HepG2 (cell line): ENCODE measurements around the gene TRERF1. TPM values are rescaled to one million over a fixed set of nuclear protein-coding genes. Genes with fewer than 3 reads are reported as not detected.
A peak's percentile ranks its signal among the peaks of the same experiment; 100 is the strongest.

Experiments
- ATAC-seq: fragments of 200-7000 bp; cut with Tn5 transposase; 3 replicates; pipeline ENCODE4 v1.9.1; 2020; ENCODE audit warnings: mild to moderate bottlenecking, moderate library complexity
- BruUV-seq: library from RNA; stranded (reverse); fragments of 400-500 nt; replicated peaks from 2 replicates; lab custom pipeline; 2021; lab: Mats Ljungman, UMichigan
- CTCF ChIA-PET: fragments of 300-600 bp; formaldehyde crosslinking; extraction: SDS; loops from one replicate; lab custom pipeline; 2021; ENCODE audit warnings: low total read pairs, inconsistent platforms, low intra/inter-chr PET ratio; lab: Yijun Ruan, JAX
- POLR2A ChIA-PET: fragments of 350-600 bp; sonication (Branson Sonifier 250); formaldehyde crosslinking; loops from one replicate; lab custom pipeline; 2020; ENCODE audit warnings: antibody characterized with exemption, inconsistent platforms; lab: Yijun Ruan, JAX
- DNase-seq: peaks from one replicate; pipeline ENCODE4 v3.0.0-alpha.2; 2015; ENCODE audit warnings: low spot score
- FAIRE-seq: peaks from 3 replicates; lab custom pipeline; 2011; peaks lifted over from hg19 to GRCh38; lab: Jason Lieb, UNC
- H2AFZ ChIP-seq: one replicate; pipeline ENCODE4 v1.6.1; 2011; ENCODE audit warnings: low read length, inconsistent platforms
- H3K27ac ChIP-seq: fragments of 300-600 bp; 3 replicates; pipeline ENCODE4 v1.8.0; 2011; ENCODE audit warnings: mixed run types, mild to moderate bottlenecking, mixed read lengths, low read length, inconsistent platforms; ENCODE audit not compliant: insufficient read depth; ENCODE audit errors: extremely low read length
- H3K27me3 ChIP-seq, 2 experiments: fragments of 200-600 bp in 1 of 2; 2 replicates in 1 of 2; 3 replicates in 1 of 2; pipeline versions ENCODE4 v1.6.0 to v1.8.0; 2011; ENCODE audit warnings: low read length in 2 of 2, mild to moderate bottlenecking in 2 of 2, moderate library complexity in 2 of 2, inconsistent platforms in 1 of 2; ENCODE audit not compliant: insufficient read depth in 2 of 2, control insufficient read depth in 1 of 2
- H3K36me3 ChIP-seq, 2 experiments: fragments of 200-600 bp in 1 of 2; replicated peaks in 1 of 2; 2 replicates in 1 of 2; 3 replicates in 1 of 2; pipeline versions ENCODE4 v1.5.1 to v1.8.0; 2011; ENCODE audit warnings: low read length in 2 of 2, inconsistent platforms in 1 of 2; ENCODE audit not compliant: insufficient read depth in 2 of 2, control insufficient read depth in 1 of 2
- H3K4me1 ChIP-seq: 2 replicates; pipeline ENCODE4 v1.5.1; 2012; ENCODE audit warnings: low read length, inconsistent platforms; ENCODE audit not compliant: insufficient read depth
- H3K4me2 ChIP-seq: 2 replicates; pipeline ENCODE4 v1.6.0; 2011; ENCODE audit warnings: low read depth, low read length, inconsistent platforms
- H3K4me3 ChIP-seq, 3 experiments: fragments of 200-600 bp in 1 of 3; sonication (generic), shearing (Covaris generic) in 1 of 3; replicated peaks in 1 of 3; 2 replicates each; pipeline ENCODE4 v1.5.1; 2011 to 2016; ENCODE audit warnings: low read length in 3 of 3, inconsistent platforms in 2 of 3, low read depth in 2 of 3, mild to moderate bottlenecking in 2 of 3, control low read depth in 1 of 3, mixed read lengths in 1 of 3; ENCODE audit not compliant: insufficient read depth in 1 of 3
- H3K79me2 ChIP-seq: one replicate; pipeline ENCODE4 v1.6.1; 2011; ENCODE audit warnings: low read length, inconsistent platforms; ENCODE audit not compliant: insufficient read depth
- H3K9ac ChIP-seq: 2 replicates; pipeline ENCODE4 v1.6.0; 2011; ENCODE audit warnings: mild to moderate bottlenecking, low read depth, low read length, inconsistent platforms; ENCODE audit not compliant: insufficient read depth
- H3K9me3 ChIP-seq: 2 replicates; pipeline ENCODE4 v1.5.1; 2012; ENCODE audit warnings: mild to moderate bottlenecking, low read length
- H4K20me1 ChIP-seq: 2 replicates; pipeline ENCODE4 v1.6.0; 2011; ENCODE audit warnings: inconsistent platforms, mild to moderate bottlenecking, low read length, moderate library complexity; ENCODE audit not compliant: insufficient read depth
- CCAR2 ChIP-seq: fragments of 200-400 bp; formaldehyde crosslinking; optimal IDR thresholded peaks from 2 replicates; pipeline ENCODE3; 2018; ENCODE audit warnings: low read depth, mild to moderate bottlenecking, low read length, moderate library complexity
- LCORL ChIP-seq, 2 experiments: fragments of 450-650 bp in 1 of 2; sonication (generic) in 1 of 2; formaldehyde crosslinking in 1 of 2; IDR thresholded peaks; 2 replicates each; pipeline versions ENCODE4 v1.5.0 to v1.6.1; 2017 to 2020; ENCODE audit warnings: antibody characterized with exemption in 1 of 2, missing genetic modification reagents in 1 of 2
- NFE2 ChIP-seq: sonication (generic); formaldehyde crosslinking; IDR thresholded peaks from 2 replicates; pipeline ENCODE4 v1.4.0; 2020; ENCODE audit warnings: missing genetic modification reagents
- NFIC ChIP-seq: IDR thresholded peaks from 2 replicates; pipeline ENCODE4 v1.6.1; 2012; ENCODE audit warnings: mild to moderate bottlenecking, low read length, inconsistent platforms
- POLR2A ChIP-seq, 2 experiments: IDR thresholded peaks; 2 replicates each; pipeline ENCODE4 v1.6.1; 2011; ENCODE audit warnings: low read depth in 2 of 2, low read length in 2 of 2, mild to moderate bottlenecking in 1 of 2, moderate library complexity in 1 of 2; ENCODE audit not compliant: insufficient read depth in 1 of 2
- TOE1 ChIP-seq: sonication (generic); formaldehyde crosslinking; IDR thresholded peaks from 2 replicates; pipeline ENCODE4 v1.4.0; 2020; ENCODE audit warnings: mild to moderate bottlenecking, missing genetic modification reagents
- ZNF3 ChIP-seq: IDR thresholded peaks from 2 replicates; pipeline ENCODE4 v1.7.0; 2017; ENCODE audit warnings: inconsistent platforms
- ZNF33A ChIP-seq: sonication (generic); formaldehyde crosslinking; IDR thresholded peaks from 2 replicates; pipeline ENCODE4 v1.5.1; 2020; ENCODE audit warnings: missing genetic modification reagents, mild to moderate bottlenecking, moderate library complexity, borderline replicate concordance
- ZNF354B ChIP-seq: sonication (generic); formaldehyde crosslinking; IDR thresholded peaks from 2 replicates; pipeline ENCODE4 v1.8.0; 2022; ENCODE audit warnings: mild to moderate bottlenecking, missing genetic modification reagents
- ZNF781 ChIP-seq: sonication (generic); formaldehyde crosslinking; IDR thresholded peaks from 2 replicates; pipeline ENCODE4 v1.5.1; 2020; ENCODE audit warnings: borderline replicate concordance, mild to moderate bottlenecking, missing genetic modification reagents; ENCODE audit errors: not compliant biosample characterization
- WGBS: methylation state at CpG from one replicate; pipeline ENCODE4 v1.1.6; 2017; ENCODE audit warnings: low lambda C conversion rate; 5-methylcytosine and 5-hydroxymethylcytosine counted together
- in situ Hi-C: cut with HindIII; loops from 2 replicates; pipeline ENCODE4 v1.10.0; 2017; ENCODE audit warnings: low pct_unique_long_range_greater_than_20kb; ENCODE audit not compliant: extremely low pct_ligation_motif_present
- intact Hi-C: fragments of 100-400 bp; cut with micrococcal nuclease; formaldehyde crosslinking; loops from one replicate; pipeline ENCODE4 v1.10.0; 2022; ENCODE audit not compliant: unreplicated experiment
- polyA plus RNA-seq, 8 experiments: library from polyadenylated mRNA; depleted of rRNA in 3 of 8; stranded (reverse) in 7 of 8; unstranded in 1 of 8; fragments of >200 nt; fragmentation: Illumina TruSeq in 4 of 8; extraction: Trizol in 4 of 8; gene quantifications; 2 replicates each; pipeline versions ENCODE4 v1.2.1 to v1.2.3, GENCODE V29; 2011 to 2016; ENCODE audit warnings: low read depth in 4 of 8, missing spikeins in 1 of 8, mixed read lengths in 1 of 8; ENCODE audit not compliant: insufficient read depth in 1 of 8
- total RNA-seq, 5 experiments: library from RNA; depleted of rRNA; stranded (reverse); fragments of >200 nt; fragmentation: Illumina TruSeq; extraction: Trizol; gene quantifications; 2 replicates each; pipeline ENCODE4 v1.2.3, GENCODE V29; 2016; ENCODE audit warnings: low read depth in 1 of 5
- TF ChIP-seq, protein P1 (sequence below), 2 experiments: sonication (generic) in 1 of 2; formaldehyde crosslinking in 1 of 2; IDR thresholded peaks; 2 replicates each; pipeline versions ENCODE4 v1.4.0 to v1.6.1; 2016 to 2020; ENCODE audit warnings: borderline replicate concordance in 1 of 2, low read depth in 1 of 2, mild to moderate bottlenecking in 1 of 2, missing genetic modification reagents in 1 of 2
- TF ChIP-seq, protein P2 (sequence below): sonication (generic); formaldehyde crosslinking; IDR thresholded peaks from 2 replicates; pipeline ENCODE4 v1.5.1; 2020; ENCODE audit warnings: mild to moderate bottlenecking, missing genetic modification reagents

TRERF1 gene
- total and polyA plus RNA-seq, 2 of the 13 experiments (the other 11 are each of a cell fraction or from before 2014, with no cell fraction given), result 0.02 TPM; not detected in 1

DNA sequence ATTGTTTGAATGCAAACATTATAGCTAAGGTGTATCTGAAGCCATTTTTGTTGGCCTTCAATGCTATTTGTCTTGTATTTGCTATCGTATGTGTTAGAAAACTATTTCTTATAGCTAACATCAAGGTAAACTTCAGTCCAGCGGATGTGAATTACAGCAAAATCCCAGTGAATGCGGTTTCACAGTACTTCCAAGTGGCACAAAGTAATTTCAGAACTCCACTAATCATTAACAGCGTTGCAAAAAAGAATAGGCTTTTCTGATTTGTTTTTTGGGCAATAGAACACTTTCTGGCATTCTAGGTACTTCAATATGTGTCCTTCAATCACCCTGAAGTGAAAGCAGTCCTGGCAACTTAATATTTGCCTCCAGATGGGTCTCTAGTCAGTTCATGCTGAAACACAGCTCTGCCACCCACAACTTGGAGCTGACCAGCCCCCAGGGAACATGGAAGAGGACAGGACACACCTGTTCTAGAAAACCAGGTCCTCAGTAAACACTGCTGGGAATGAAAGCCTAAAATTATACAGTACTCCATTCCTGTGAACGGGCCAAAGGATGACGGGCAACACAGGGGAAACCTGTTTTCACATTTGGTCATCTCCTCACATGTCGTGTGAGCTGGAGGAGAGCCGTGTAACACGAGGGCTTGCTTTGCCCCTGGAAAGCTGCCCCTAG, 224.4 kb downstream of the TRERF1 start (continued):
- TF ChIP-seq, protein P1, sequence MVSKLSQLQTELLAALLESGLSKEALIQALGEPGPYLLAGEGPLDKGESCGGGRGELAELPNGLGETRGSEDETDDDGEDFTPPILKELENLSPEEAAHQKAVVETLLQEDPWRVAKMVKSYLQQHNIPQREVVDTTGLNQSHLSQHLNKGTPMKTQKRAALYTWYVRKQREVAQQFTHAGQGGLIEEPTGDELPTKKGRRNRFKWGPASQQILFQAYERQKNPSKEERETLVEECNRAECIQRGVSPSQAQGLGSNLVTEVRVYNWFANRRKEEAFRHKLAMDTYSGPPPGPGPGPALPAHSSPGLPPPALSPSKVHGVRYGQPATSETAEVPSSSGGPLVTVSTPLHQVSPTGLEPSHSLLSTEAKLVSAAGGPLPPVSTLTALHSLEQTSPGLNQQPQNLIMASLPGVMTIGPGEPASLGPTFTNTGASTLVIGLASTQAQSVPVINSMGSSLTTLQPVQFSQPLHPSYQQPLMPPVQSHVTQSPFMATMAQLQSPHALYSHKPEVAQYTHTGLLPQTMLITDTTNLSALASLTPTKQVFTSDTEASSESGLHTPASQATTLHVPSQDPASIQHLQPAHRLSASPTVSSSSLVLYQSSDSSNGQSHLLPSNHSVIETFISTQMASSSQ (IDR thresholded peaks at IDR 0.05; ENCODE audit: low read depth), result no peak
- TF ChIP-seq, protein P1 (CRISPR knock-in tag; IDR thresholded peaks at IDR 0.05; ENCODE audit: borderline replicate concordance), result peak; percentile 49; the same call in 1 of the 2 replicates

DNA sequence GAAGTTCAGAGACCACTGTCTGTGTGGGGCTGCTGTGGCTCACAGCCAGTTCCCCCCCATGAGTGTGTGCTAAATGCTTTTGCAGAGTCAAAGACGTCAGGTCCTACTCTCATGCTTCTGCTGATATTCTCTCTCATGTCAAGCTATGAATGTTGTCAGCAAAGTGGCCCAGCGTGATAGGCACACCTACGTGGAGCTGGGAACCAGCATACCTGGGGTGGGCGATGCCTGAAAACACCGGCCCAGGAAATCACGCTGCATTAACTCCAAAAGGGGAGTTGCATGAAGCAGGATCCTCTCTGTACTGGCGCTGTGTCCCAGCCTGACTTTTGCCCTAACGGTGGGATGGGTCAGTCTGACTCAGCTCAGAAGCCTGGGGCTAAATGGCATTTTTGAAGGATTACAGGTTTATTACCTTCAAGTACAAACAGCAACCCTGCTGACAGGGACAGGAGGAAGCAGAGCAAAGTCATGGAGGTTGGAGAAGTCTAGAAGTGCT, 225.0 kb downstream of the TRERF1 start:
- Histone ChIP-seq H3K27me3 (no peaks in the 10 kb centered on the region), H3K4me1 (peaks cover 55% of the 10 kb centered on the region), H3K27ac (peak overlapping the region; percentile 5), H3K4me2 (peak overlapping the region; percentile 89), H3K4me3 (peak overlapping the region; percentile 25 to 60 (median 35)), H3K9me3 (no peaks in the 10 kb centered on the region), H3K9ac (peak overlapping the region; percentile 11; the same call in 1 of the 2 replicates), H3K36me3 (no peaks in the 10 kb centered on the region), H4K20me1 (no peaks in the 10 kb centered on the region), H2AFZ (peak overlapping the region; percentile 73), H3K79me2 (no peaks in the 10 kb centered on the region)
- peak; percentile 90 for ATAC-seq
- WGBS, result 1% methylated on average over 8 of the region's 8 CpGs
- BruUV-seq, result no TSS peak
- POLR2A ChIA-PET, result interaction anchor here (1.0 to 2.5 kb wide), 4 partner anchors 10 to 34 kb away, joined by 3 to 9 read pairs (median 4); no protein-coding TSS in a partner anchor
- intact Hi-C loops, result no loop called here
- FAIRE-seq, result peak; percentile 15
- CTCF ChIA-PET, result interaction anchor here (1.4 kb wide), 1 partner anchor 12 kb away, joined by 4 read pairs; no protein-coding TSS in a partner anchor
- peak; percentile 79 for DNase-seq
- in situ Hi-C loops, result loop anchor here (5.0 kb wide), 1 partner anchor 59 kb away; no protein-coding TSS in a partner anchor
- TF ChIP-seq POLR2A (IDR thresholded peaks at IDR 0.05; ENCODE audit: insufficient read depth in 1 of 2, low read depth in 2 of 2, low read length in 2 of 2) (0 out of 4 replicates have a peak, but pooled peaks of 1 of the 2 experiments have one; percentile 20), ZNF3 (CRISPR knock-in tag) (no peak), ZNF33A (CRISPR knock-in tag) (no peak), NFE2 (CRISPR knock-in tag) (no peak), LCORL (IDR thresholded peaks at IDR 0.05) (no peak), LCORL (CRISPR knock-in tag; IDR thresholded peaks at IDR 0.05) (no peak), ZNF781 (CRISPR knock-in tag) (no peak), TOE1 (CRISPR knock-in tag) (no peak), NFIC (no peak), CCAR2 (no peak), ZNF354B (no peak)
- TF ChIP-seq, protein P2, sequence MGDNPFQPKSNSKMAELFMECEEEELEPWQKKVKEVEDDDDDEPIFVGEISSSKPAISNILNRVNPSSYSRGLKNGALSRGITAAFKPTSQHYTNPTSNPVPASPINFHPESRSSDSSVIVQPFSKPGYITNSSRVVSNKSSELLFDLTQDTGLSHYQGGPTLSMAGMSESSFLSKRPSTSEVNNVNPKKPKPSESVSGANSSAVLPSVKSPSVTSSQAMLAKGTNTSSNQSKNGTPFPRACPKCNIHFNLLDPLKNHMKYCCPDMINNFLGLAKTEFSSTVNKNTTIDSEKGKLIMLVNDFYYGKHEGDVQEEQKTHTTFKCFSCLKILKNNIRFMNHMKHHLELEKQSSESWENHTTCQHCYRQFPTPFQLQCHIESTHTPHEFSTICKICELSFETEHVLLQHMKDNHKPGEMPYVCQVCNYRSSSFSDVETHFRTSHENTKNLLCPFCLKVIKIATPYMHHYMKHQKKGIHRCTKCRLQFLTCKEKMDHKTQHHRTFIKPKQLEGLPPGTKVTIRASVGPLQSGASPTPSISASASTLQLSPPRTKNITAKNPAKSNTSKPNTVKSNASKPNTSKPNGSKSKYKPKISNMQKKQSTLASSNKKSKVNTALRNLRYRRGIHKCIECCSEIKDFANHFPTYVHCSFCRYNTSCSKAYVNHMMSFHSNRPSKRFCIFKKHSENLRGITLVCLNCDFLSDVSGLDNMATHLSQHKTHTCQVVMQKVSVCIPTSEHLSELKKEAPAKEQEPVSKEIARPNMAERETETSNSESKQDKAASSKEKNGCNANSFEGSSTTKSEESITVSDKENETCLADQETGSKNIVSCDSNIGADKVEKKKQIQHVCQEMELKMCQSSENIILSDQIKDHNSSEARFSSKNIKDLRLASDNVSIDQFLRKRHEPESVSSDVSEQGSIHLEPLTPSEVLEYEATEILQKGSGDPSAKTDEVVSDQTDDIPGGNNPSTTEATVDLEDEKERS (CRISPR knock-in tag), result no peak
